ENCODE data around the gene ME3.
"Not testable (repeated sequence)": the region's sequence is repeated elsewhere in the genome, so short reads cannot be mapped to it uniquely, and the experiment has no call there.

Gene ME3

DNA sequence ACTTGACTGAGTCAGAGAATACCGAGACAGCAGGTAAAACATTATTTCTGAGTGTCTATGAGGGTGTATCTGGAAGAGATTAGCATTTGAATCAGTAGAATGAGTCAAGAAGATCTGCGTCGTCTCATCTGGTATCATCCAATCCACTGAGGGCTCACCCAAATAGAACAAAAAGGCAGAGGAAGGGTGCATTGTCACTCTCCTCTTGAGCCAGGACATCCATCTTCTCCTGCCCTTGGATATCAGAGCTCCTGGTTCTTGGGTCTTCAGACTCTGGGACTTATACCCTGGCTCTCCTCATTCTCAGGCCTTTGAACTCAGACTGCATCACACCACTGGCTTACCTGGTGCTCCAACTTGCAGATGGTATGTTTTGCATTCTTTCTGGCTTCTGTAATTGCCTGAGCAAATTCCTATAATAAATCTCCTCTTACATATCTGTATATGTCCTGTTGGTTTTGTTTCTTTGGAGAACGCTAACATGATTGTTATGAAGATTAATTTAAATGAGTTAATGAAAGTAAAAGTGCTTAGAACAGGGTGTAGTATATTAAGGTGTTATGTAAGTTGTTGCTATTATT is 49.3 kb downstream of the ME3 start:
- no peaks in the 10 kb centered on the region for H3K36me3 ChIP-seq
- H3K4me3 ChIP-seq = no peak overlapping the region
- intact Hi-C loops (cut with DNase I; ENCODE audit: low total_unique reads) = no loop called here
- no peaks in the 10 kb centered on the region for H3K27me3 ChIP-seq
- no peaks in the 10 kb centered on the region for H3K9me3 ChIP-seq
- no peak for TF ChIP-seq CTCF (IDR thresholded peaks at IDR 0.05)
- DNase-seq = no peak
- peaks cover 0 to 75% (median 45%) of the 10 kb centered on the region in 4 donors for H3K4me1 ChIP-seq
- peak overlapping the region in 1 of 2 donors; percentile 11 for H3K27ac ChIP-seq

- Histone ChIP-seq H3K4me1 (peaks cover 0 to 74% (median 45%) of the 10 kb centered on the region in 4 donors), H3K36me3 (no peaks in the 10 kb centered on the region), H3K27me3 (no peaks in the 10 kb centered on the region), H3K4me3 (no peak overlapping the region), H3K9me3 (no peaks in the 10 kb centered on the region), H3K27ac (peak overlapping the region; percentile 48 to 76)
- TF ChIP-seq CTCF (IDR thresholded peaks at IDR 0.05) = no peak
- intact Hi-C loops (cut with DNase I; ENCODE audit: low total_unique reads) = no loop called here
- DNase-seq = no peak
Measured at GRCh38 chr11:86621854-86622253, 50.6 kb downstream of the ME3 start.

- Histone ChIP-seq H3K4me1 (peaks cover 0 to 71% (median 43%) of the 10 kb centered on the region in 4 donors), H3K27me3 (no peaks in the 10 kb centered on the region), H3K27ac (peak overlapping the region; percentile 48 to 76), H3K36me3 (no peaks in the 10 kb centered on the region), H3K9me3 (no peaks in the 10 kb centered on the region), H3K4me3 (no peak overlapping the region)
- no peak for TF ChIP-seq CTCF (IDR thresholded peaks at IDR 0.05)
- intact Hi-C loops (cut with DNase I; ENCODE audit: low total_unique reads) = no loop called here
- peak in 1 of 2 donors; percentile 38 for DNase-seq
Measured at GRCh38 chr11:86620891-86621521, 51.4 kb downstream of the ME3 start.

GRCh38 chr11:86619428-86619827 is 53.0 kb downstream of the ME3 start:
- H3K27ac ChIP-seq = peak overlapping the region; percentile 48 to 76

DNA sequence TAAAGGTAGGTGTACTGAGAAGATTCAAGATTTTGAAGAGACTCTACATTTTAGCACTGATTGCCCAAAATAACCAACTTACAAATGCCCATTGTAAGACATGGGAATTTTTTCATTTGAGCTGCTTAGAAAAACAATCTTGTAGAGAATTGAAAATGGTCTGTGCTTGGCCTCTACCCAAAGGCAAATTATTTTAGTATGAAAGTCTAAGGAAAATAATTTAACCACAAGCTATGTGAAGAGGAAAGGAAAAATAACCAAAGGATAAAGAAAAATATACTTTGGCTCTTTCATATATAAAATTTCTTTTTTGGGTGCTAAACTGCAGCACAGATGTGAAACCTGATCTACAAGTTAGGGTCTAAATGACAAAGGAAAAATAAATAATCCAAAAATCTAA is 54.9 kb downstream of the ME3 start:
- no peaks in the 10 kb centered on the region for H3K27me3 ChIP-seq
- H3K36me3 ChIP-seq = no peaks in the 10 kb centered on the region
- TF ChIP-seq CTCF (IDR thresholded peaks at IDR 0.05) = no peak
- H3K27ac ChIP-seq = peak overlapping the region; percentile 41 to 53
- no peak for DNase-seq
- intact Hi-C loops (cut with DNase I; ENCODE audit: low total_unique reads) = no loop called here
- H3K4me3 ChIP-seq = no peak overlapping the region
- H3K4me1 ChIP-seq = peaks cover 0 to 40% (median 26%) of the 10 kb centered on the region in 4 donors
- no peaks in the 10 kb centered on the region for H3K9me3 ChIP-seq

More at GRCh38 chr11:86619428-86619827, 53.0 kb downstream of the ME3 start:
- H3K9me3 ChIP-seq; H3K36me3 ChIP-seq; DNase-seq; intact Hi-C loops (cut with DNase I; ENCODE audit: low total_unique reads); H3K27me3 ChIP-seq; H3K4me3 ChIP-seq: not testable (repeated sequence)
- peaks cover 0 to 55% (median 40%) of the 10 kb centered on the region in 4 donors for H3K4me1 ChIP-seq

GRCh38 chr11:86615487-86615886 is 56.9 kb downstream of the ME3 start:
- Histone ChIP-seq H3K27ac (no peak overlapping the region), H3K36me3 (no peaks in the 10 kb centered on the region), H3K9me3 (no peaks in the 10 kb centered on the region), H3K4me3 (no peak overlapping the region), H3K4me1 (peaks cover 0 to 21% (median 13%) of the 10 kb centered on the region in 4 donors), H3K27me3 (no peaks in the 10 kb centered on the region)
- TF ChIP-seq CTCF (IDR thresholded peaks at IDR 0.05) = no peak
- DNase-seq = no peak
- intact Hi-C loops (cut with DNase I; ENCODE audit: low total_unique reads) = no loop called here
